CD1c-positive myeloid dendritic cell (primary cell): ENCODE results near the gene OR51B4.
"Not testable (repeated sequence)": the region's sequence is repeated elsewhere in the genome, so short reads cannot be mapped to it uniquely, and the experiment has no call there.

Source experiments
- DNase-seq: peaks from one replicate; pipeline ENCODE4 v3.0.0-alpha.2; 2016; ENCODE audit errors: extremely low spot score

OR51B4 gene

GRCh38 chr11:5274395-5274794 is 27.4 kb downstream of the OR51B4 start:
- no peak for DNase-seq

GRCh38 chr11:5272395-5273017 is 29.2 kb downstream of the OR51B4 start:
- DNase-seq = no peak

GRCh38 chr11:5269715-5270147 is 32.0 kb downstream of the OR51B4 start, which contains the start of gene HBE1:
TSS of gene HBE1 (minus strand) at chr11:5269945. CDS start at chr11:5269890, 55 bp downstream.
- DNase-seq = no peak

- DNase-seq = no peak
Measured at GRCh38 chr11:5267033-5267563, 34.6 kb downstream of the OR51B4 start.

GRCh38 chr11:5266609-5267008 is 35.1 kb downstream of the OR51B4 start:
- DNase-seq = no peak

- DNase-seq = no peak
Measured at GRCh38 chr11:5265832-5266231, 35.9 kb downstream of the OR51B4 start.

GRCh38 chr11:5258543-5259262 is 43.0 kb downstream of the OR51B4 start:
- DNase-seq = no peak

GRCh38 chr11:5257296-5257695 is 44.5 kb downstream of the OR51B4 start:
- no peak for DNase-seq

GRCh38 chr11:5254646-5255413 is 46.9 kb downstream of the OR51B4 start, which contains the start of gene HBG2:
TSS of gene HBG2 (minus strand) at chr11:5254781. CDS start at chr11:5254728, 53 bp downstream.
- DNase-seq = not testable (repeated sequence)

- not testable (repeated sequence) for DNase-seq
Measured at GRCh38 chr11:5254023-5254422, 47.7 kb downstream of the OR51B4 start.

- not testable (repeated sequence) for DNase-seq
Measured at GRCh38 chr11:5253440-5253839, 48.3 kb downstream of the OR51B4 start.

GRCh38 chr11:5252919-5253265 is 48.9 kb downstream of the OR51B4 start:
- DNase-seq = no peak

- DNase-seq = no peak
Measured at GRCh38 chr11:5252192-5252918, 49.4 kb downstream of the OR51B4 start.

- no peak for DNase-seq
Measured at GRCh38 chr11:5251746-5252145, 50.0 kb downstream of the OR51B4 start.
